ENCODE measurements around the gene CDH12. TPM values are rescaled to one million over a fixed set of nuclear protein-coding genes. Genes with fewer than 3 reads are reported as not detected.

Gene CDH12
- total RNA-seq, 1 donor from 2014 or later = not detected

- H3K4me2 ChIP-seq (ENCODE audit: low read length) = no peak overlapping the region
- Mint-ChIP-seq H3K9me3 (ENCODE audit: unreplicated experiment) (peaks cover 2% of the 10 kb centered on the region), H3K4me3 (ENCODE audit: unreplicated experiment) (no peak overlapping the region), H3K4me1 (ENCODE audit: low read depth, unreplicated experiment) (no peaks in the 10 kb centered on the region), H3K36me3 (ENCODE audit: low read depth, unreplicated experiment) (no peaks in the 10 kb centered on the region), H3K27me3 (ENCODE audit: low read depth, unreplicated experiment) (no peaks in the 10 kb centered on the region), H3K27ac (ENCODE audit: unreplicated experiment) (no peak overlapping the region)
- no peaks in the 10 kb centered on the region for H3K79me2 ChIP-seq (ENCODE audit: insufficient read depth, low read length)
- TF ChIP-seq EZH2 (IDR thresholded peaks at IDR 0.05; ENCODE audit: insufficient read depth, low read length) (no peak), CTCF (IDR thresholded peaks at IDR 0.05; ENCODE audit: insufficient read depth, low read depth, low read length) (no peak)
- H3K4me1 ChIP-seq (ENCODE audit: insufficient read depth, low read length) = no peaks in the 10 kb centered on the region
- no peaks in the 10 kb centered on the region for H4K20me1 ChIP-seq (ENCODE audit: insufficient read depth, low read length)
- H3K36me3 ChIP-seq (ENCODE audit: insufficient read depth, low read length) = no peaks in the 10 kb centered on the region
- no peak overlapping the region for H2AFZ ChIP-seq (ENCODE audit: low read depth, low read length)
- H3K9me3 ChIP-seq (ENCODE audit: insufficient read depth, low read depth, low read length) = no peaks in the 10 kb centered on the region
- no peak for DNase-seq (ENCODE audit: low read depth)
- no peak overlapping the region for H3K4me3 ChIP-seq (ENCODE audit: insufficient read depth, low read depth, low read length)
- no peak overlapping the region for H3K27ac ChIP-seq (ENCODE audit: low read depth, low read length)
- no peak overlapping the region for H3K9ac ChIP-seq (ENCODE audit: low read length)
- H3K27me3 ChIP-seq (ENCODE audit: insufficient read depth, low read length) = no peaks in the 10 kb centered on the region
- FAIRE-seq = no peak
Observed at GRCh38 chr5:22465177-22465576, 388.0 kb downstream of the CDH12 start.

- Histone ChIP-seq H3K27ac (ENCODE audit: low read depth, low read length) (no peak overlapping the region), H3K9ac (ENCODE audit: low read length) (no peak overlapping the region), H3K4me3 (ENCODE audit: insufficient read depth, low read depth, low read length) (no peak overlapping the region), H3K36me3 (ENCODE audit: insufficient read depth, low read length) (no peaks in the 10 kb centered on the region), H4K20me1 (ENCODE audit: insufficient read depth, low read length) (no peaks in the 10 kb centered on the region), H3K4me2 (ENCODE audit: low read length) (no peak overlapping the region), H2AFZ (ENCODE audit: low read depth, low read length) (no peak overlapping the region), H3K4me1 (ENCODE audit: insufficient read depth, low read length) (no peaks in the 10 kb centered on the region), H3K27me3 (ENCODE audit: insufficient read depth, low read length) (no peaks in the 10 kb centered on the region), H3K79me2 (ENCODE audit: insufficient read depth, low read length) (no peaks in the 10 kb centered on the region), H3K9me3 (ENCODE audit: insufficient read depth, low read depth, low read length) (no peaks in the 10 kb centered on the region)
- no peak for FAIRE-seq
- no peak overlapping the region for H3K27ac Mint-ChIP-seq (ENCODE audit: unreplicated experiment)
- H3K36me3 Mint-ChIP-seq (ENCODE audit: low read depth, unreplicated experiment) = no peaks in the 10 kb centered on the region
- H3K4me3 Mint-ChIP-seq (ENCODE audit: unreplicated experiment) = no peak overlapping the region
- TF ChIP-seq EZH2 (IDR thresholded peaks at IDR 0.05; ENCODE audit: insufficient read depth, low read length) (no peak), CTCF (IDR thresholded peaks at IDR 0.05; ENCODE audit: insufficient read depth, low read depth, low read length) (no peak)
- H3K9me3 Mint-ChIP-seq (ENCODE audit: unreplicated experiment) = no peaks in the 10 kb centered on the region
- H3K4me1 Mint-ChIP-seq (ENCODE audit: low read depth, unreplicated experiment) = no peaks in the 10 kb centered on the region
- no peak for DNase-seq (ENCODE audit: low read depth)
- no peaks in the 10 kb centered on the region for H3K27me3 Mint-ChIP-seq (ENCODE audit: low read depth, unreplicated experiment)
Observed at GRCh38 chr5:22460189-22460588, 393.0 kb downstream of the CDH12 start.

GRCh38 chr5:22432905-22433304 is 420.2 kb downstream of the CDH12 start:
- DNase-seq (ENCODE audit: low read depth) (no peak), FAIRE-seq (no peak)
- Histone ChIP-seq H3K9ac (ENCODE audit: low read length) (no peak overlapping the region), H3K27me3 (ENCODE audit: insufficient read depth, low read length) (no peaks in the 10 kb centered on the region), H3K27ac (ENCODE audit: low read depth, low read length) (no peak overlapping the region), H3K4me3 (ENCODE audit: insufficient read depth, low read depth, low read length) (no peak overlapping the region), H3K4me2 (ENCODE audit: low read length) (no peak overlapping the region), H4K20me1 (ENCODE audit: insufficient read depth, low read length) (no peaks in the 10 kb centered on the region), H3K9me3 (ENCODE audit: insufficient read depth, low read depth, low read length) (no peaks in the 10 kb centered on the region), H3K79me2 (ENCODE audit: insufficient read depth, low read length) (no peaks in the 10 kb centered on the region), H3K4me1 (ENCODE audit: insufficient read depth, low read length) (no peaks in the 10 kb centered on the region), H2AFZ (ENCODE audit: low read depth, low read length) (no peak overlapping the region), H3K36me3 (ENCODE audit: insufficient read depth, low read length) (no peaks in the 10 kb centered on the region)
- Mint-ChIP-seq H3K27me3 (ENCODE audit: low read depth, unreplicated experiment) (peaks cover 2% of the 10 kb centered on the region), H3K9me3 (ENCODE audit: unreplicated experiment) (no peaks in the 10 kb centered on the region), H3K36me3 (ENCODE audit: low read depth, unreplicated experiment) (no peaks in the 10 kb centered on the region), H3K27ac (ENCODE audit: unreplicated experiment) (no peak overlapping the region), H3K4me1 (ENCODE audit: low read depth, unreplicated experiment) (peaks cover 3% of the 10 kb centered on the region), H3K4me3 (ENCODE audit: unreplicated experiment) (no peak overlapping the region)
- TF ChIP-seq EZH2 (IDR thresholded peaks at IDR 0.05; ENCODE audit: insufficient read depth, low read length) = no peak
- TF ChIP-seq CTCF (IDR thresholded peaks at IDR 0.05; ENCODE audit: insufficient read depth, low read depth, low read length) = no peak
